WTC11 (cell line): Measurements from ENCODE around the gene EEF2KMT. TPM values are rescaled to one million over a fixed set of nuclear protein-coding genes. Genes with fewer than 3 reads are reported as not detected.
"Not testable (repeated sequence)": the region's sequence is repeated elsewhere in the genome, so short reads cannot be mapped to it uniquely, and the experiment has no call there.

ENCODE experiments used
- ATAC-seq: fragments of 200-7000 bp; cut with Tn5 transposase; 2 replicates; pipeline ENCODE4 v1.10.0; 2021; ENCODE audit warnings: mild to moderate bottlenecking, moderate library complexity
- CTCF ChIA-PET: fragments of 300-600 bp; sonication (Branson Sonifier 250); formaldehyde crosslinking; loops from one replicate; lab custom pipeline; 2021; ENCODE audit warnings: antibody characterized with exemption; lab: Charles Lee
- POLR2A ChIA-PET: fragments of 350-600 bp; sonication (Branson Sonifier 250); formaldehyde crosslinking; loops from one replicate; lab custom pipeline; 2021; ENCODE audit warnings: antibody characterized with exemption; lab: Charles Lee
- DNase-seq: peaks from one replicate; pipeline ENCODE4 v3.0.0; 2021; ENCODE audit warnings: low spot score
- H3K27ac Mint-ChIP-seq: 2 replicates; pipeline ENCODE4 v1.8.0; 2021; ENCODE audit warnings: mixed read lengths
- H3K27me3 Mint-ChIP-seq: 2 replicates; pipeline ENCODE4 v1.8.0; 2021; ENCODE audit warnings: low read depth, mild to moderate bottlenecking, moderate library complexity, mixed read lengths
- H3K36me3 Mint-ChIP-seq: 2 replicates; pipeline ENCODE4 v1.8.0; 2021; ENCODE audit warnings: mixed read lengths
- H3K4me1 Mint-ChIP-seq: 2 replicates; pipeline ENCODE4 v1.8.0; 2022; ENCODE audit warnings: mixed read lengths
- H3K4me3 Mint-ChIP-seq: 2 replicates; pipeline ENCODE4 v1.8.0; 2021; ENCODE audit warnings: mild to moderate bottlenecking, moderate library complexity, mixed read lengths
- H3K9me3 Mint-ChIP-seq: 2 replicates; pipeline ENCODE4 v1.8.0; 2021; ENCODE audit warnings: mixed read lengths
- ARID4B ChIP-seq: sonication (generic); formaldehyde crosslinking; IDR thresholded peaks from 2 replicates; pipeline ENCODE4 v1.8.0; 2023; ENCODE audit warnings: missing genetic modification reagents, mild to moderate bottlenecking, borderline replicate concordance
- MAX ChIP-seq: sonication (generic); formaldehyde crosslinking; IDR thresholded peaks from 2 replicates; pipeline ENCODE4 v1.8.0; 2022; ENCODE audit warnings: mild to moderate bottlenecking, missing genetic modification reagents
- SP1 ChIP-seq: sonication (generic); formaldehyde crosslinking; conservative IDR thresholded peaks from 2 replicates; pipeline ENCODE4 v1.8.1; 2022; ENCODE audit warnings: missing genetic modification reagents
- total RNA-seq: library from RNA; stranded (reverse); gene quantifications from 3 replicates; pipeline ENCODE4 v1.2.3, GENCODE V29; 2021

The EEF2KMT gene
- total RNA-seq, 1 experiment from 2014 or later = 19.6 TPM

GRCh38 chr16:5105039-5105438 lies 7.4 kb upstream of the EEF2KMT start:
- H3K4me3 Mint-ChIP-seq, DNase-seq, H3K9me3 Mint-ChIP-seq, H3K4me1 Mint-ChIP-seq, H3K27ac Mint-ChIP-seq, POLR2A ChIA-PET, CTCF ChIA-PET, ATAC-seq, H3K36me3 Mint-ChIP-seq, H3K27me3 Mint-ChIP-seq: not testable (repeated sequence)

GRCh38 chr16:5103296-5104032 lies 5.9 kb upstream of the EEF2KMT start:
- H3K9me3 Mint-ChIP-seq, H3K4me3 Mint-ChIP-seq, H3K27me3 Mint-ChIP-seq, ATAC-seq, DNase-seq, H3K36me3 Mint-ChIP-seq, POLR2A ChIA-PET, H3K4me1 Mint-ChIP-seq, H3K27ac Mint-ChIP-seq: not testable (repeated sequence)
- CTCF ChIA-PET = interaction anchor here (0.5 kb wide), 1 partner anchor 64 kb away, joined by 3 read pairs; no protein-coding TSS in a partner anchor

GRCh38 chr16:5099174-5099573 lies 1.6 kb upstream of the EEF2KMT start:
- H3K4me1 Mint-ChIP-seq = peaks cover 17% of the 10 kb centered on the region
- H3K36me3 Mint-ChIP-seq = not testable (repeated sequence)

GRCh38 chr16:5098221-5099159 lies 895 bp upstream of the EEF2KMT start:
- ATAC-seq (peak; percentile 61), DNase-seq (peak; percentile 97)
- not testable (repeated sequence) for H3K27me3 Mint-ChIP-seq, H3K9me3 Mint-ChIP-seq, H3K36me3 Mint-ChIP-seq
- Mint-ChIP-seq H3K4me1 (peaks cover 17% of the 10 kb centered on the region), H3K4me3 (peak overlapping the region; percentile 89), H3K27ac (peak overlapping the region; percentile 57)
- POLR2A ChIA-PET = interaction anchor here (0.6 to 1.1 kb wide), 2 partner anchors 128 to 334 kb away, joined by 3 read pairs; no protein-coding TSS in a partner anchor
- CTCF ChIA-PET = interaction anchor here (0.6 to 1.6 kb wide), 12 partner anchors 9 to 517 kb away, joined by 3 to 12 read pairs (median 4); partner anchors contain the start of gene SEC14L5
- TF ChIP-seq MAX (CRISPR knock-in tag) = 0 out of 2 replicates have a peak, but pooled peaks have one; percentile 31
- peak; percentile 62 for TF ChIP-seq SP1 (CRISPR knock-in tag)

More at GRCh38 chr16:5099174-5099573, 1.6 kb upstream of the EEF2KMT start:
- ChIA-PET POLR2A (interaction anchor here (0.6 to 1.1 kb wide), 2 partner anchors 129 to 334 kb away, joined by 3 read pairs; no protein-coding TSS in a partner anchor), CTCF (interaction anchor here (0.9 to 1.3 kb wide), 7 partner anchors 9 to 141 kb away, joined by 3 to 12 read pairs (median 4); partner anchors contain the start of gene SEC14L5)
- not testable (repeated sequence) for H3K27me3 Mint-ChIP-seq, H3K9me3 Mint-ChIP-seq, H3K27ac Mint-ChIP-seq, DNase-seq, ATAC-seq
- H3K4me3 Mint-ChIP-seq = peak overlapping the region; percentile 89

GRCh38 chr16:5097061-5097469 lies 530 bp downstream of the EEF2KMT start:
- ATAC-seq, POLR2A ChIA-PET, H3K9me3 Mint-ChIP-seq, H3K27me3 Mint-ChIP-seq, H3K36me3 Mint-ChIP-seq: not testable (repeated sequence)
- Mint-ChIP-seq H3K27ac (peak overlapping the region; percentile 78; the same call in 1 of the 2 replicates), H3K4me1 (peaks cover 20% of the 10 kb centered on the region), H3K4me3 (peak overlapping the region; percentile 92)
- 0 out of 2 replicates have a peak, but pooled peaks have one; percentile 61 for TF ChIP-seq ARID4B (CRISPR knock-in tag)
- CTCF ChIA-PET = interaction anchor here (0.6 to 1.3 kb wide), 3 partner anchors 12 to 41 kb away, joined by 3 to 6 read pairs (median 4); no protein-coding TSS in a partner anchor
- peak; percentile 42 for DNase-seq

- CTCF ChIA-PET = interaction anchor here (0.6 to 1.3 kb wide), 3 partner anchors 12 to 40 kb away, joined by 3 to 6 read pairs (median 4); no protein-coding TSS in a partner anchor
- Mint-ChIP-seq H3K4me1 (peaks cover 21% of the 10 kb centered on the region), H3K4me3 (peak overlapping the region; percentile 92), H3K27ac (peak overlapping the region; percentile 49)
- ATAC-seq, H3K9me3 Mint-ChIP-seq, POLR2A ChIA-PET, DNase-seq, H3K36me3 Mint-ChIP-seq, H3K27me3 Mint-ChIP-seq: not testable (repeated sequence)
These were observed 1.0 kb downstream of the EEF2KMT start for GRCh38 chr16:5096437-5097060.

- H3K36me3 Mint-ChIP-seq, H3K27ac Mint-ChIP-seq, CTCF ChIA-PET, DNase-seq, POLR2A ChIA-PET, H3K4me3 Mint-ChIP-seq, ATAC-seq, H3K27me3 Mint-ChIP-seq, H3K9me3 Mint-ChIP-seq: not testable (repeated sequence)
- peaks cover 17% of the 10 kb centered on the region for H3K4me1 Mint-ChIP-seq
These were observed 2.3 kb downstream of the EEF2KMT start for GRCh38 chr16:5095145-5095830.

- peaks cover 15% of the 10 kb centered on the region for H3K4me1 Mint-ChIP-seq
- ATAC-seq, CTCF ChIA-PET, H3K27me3 Mint-ChIP-seq, H3K27ac Mint-ChIP-seq, DNase-seq, H3K9me3 Mint-ChIP-seq, H3K4me3 Mint-ChIP-seq, H3K36me3 Mint-ChIP-seq: not testable (repeated sequence)
- POLR2A ChIA-PET = interaction anchor here (0.6 kb wide), 1 partner anchor 32 kb away, joined by 7 read pairs; no protein-coding TSS in a partner anchor
These were observed 3.8 kb downstream of the EEF2KMT start for GRCh38 chr16:5093746-5094145.
